Hepatocyte (in vitro differentiated cells): ENCODE measurements around the gene WNT7B.

Experiments used
- CTCF ChIP-seq: fragments of 200-600 bp; sonication (generic); IDR thresholded peaks from 2 replicates; pipeline ENCODE4 v1.5.1; 2016; ENCODE audit warnings: antibody characterized with exemption, mild to moderate bottlenecking; ENCODE audit not compliant: poor library complexity
- EZH2 ChIP-seq: fragments of 200-600 bp; sonication (generic); IDR thresholded peaks from 2 replicates; pipeline ENCODE4 v1.6.1; 2016; ENCODE audit warnings: antibody characterized with exemption, mild to moderate bottlenecking, borderline replicate concordance

GRCh38 chr22:45970705-45971407 is 6.1 kb downstream of the WNT7B start:
- no peak for TF ChIP-seq CTCF
- TF ChIP-seq EZH2, result no peak
